Spleen (tissue), 11 donors: ENCODE results near the gene TRAF1. TPM values are rescaled to one million over a fixed set of nuclear protein-coding genes. Genes with fewer than 3 reads are reported as not detected.

Experiments
- DNase-seq: peaks from one replicate; pipeline ENCODE4 v3.0.0-alpha.2; 2020
- H3K27ac ChIP-seq, 8 donors: fragments of 200-600 bp; sonication (generic) in 7 of 8; 1 replicate in 4 of 8; 2 replicates in 4 of 8; pipeline versions ENCODE4 v1.5.0 to v1.8.0; 2016 to 2021; ENCODE audit warnings: inconsistent platforms in 4 of 8, mild to moderate bottlenecking in 4 of 8, moderate library complexity in 1 of 8
- H3K27me3 ChIP-seq, 7 donors: fragments of 200-600 bp; sonication (generic) in 6 of 7; replicated peaks in 1 of 7; 1 replicate in 4 of 7; 2 replicates in 3 of 7; pipeline versions ENCODE4 v1.5.0 to v1.8.0; 2016 to 2021; ENCODE audit warnings: inconsistent platforms in 3 of 7, mild to moderate bottlenecking in 1 of 7
- H3K36me3 ChIP-seq, 6 donors: fragments of 200-600 bp; sonication (generic) in 5 of 6; 1 replicate in 4 of 6; 2 replicates in 2 of 6; pipeline versions ENCODE4 v1.5.0 to v1.8.0; 2016 to 2021; ENCODE audit warnings: inconsistent platforms in 2 of 6
- H3K4me1 ChIP-seq, 6 donors: fragments of 200-600 bp; sonication (generic) in 5 of 6; 1 replicate in 3 of 6; 2 replicates in 3 of 6; pipeline versions ENCODE4 v1.5.0 to v1.8.0; 2016 to 2021; ENCODE audit warnings: inconsistent platforms in 3 of 6
- H3K4me3 ChIP-seq, 8 donors: fragments of 200-600 bp; sonication (generic) in 7 of 8; 1 replicate in 4 of 8; 2 replicates in 4 of 8; pipeline versions ENCODE4 v1.5.0 to v1.8.0; 2016 to 2021; ENCODE audit warnings: inconsistent platforms in 4 of 8, mild to moderate bottlenecking in 4 of 8, moderate library complexity in 2 of 8
- H3K9me3 ChIP-seq, 8 donors: fragments of 200-600 bp; sonication (generic) in 7 of 8; 1 replicate in 4 of 8; 2 replicates in 4 of 8; pipeline versions ENCODE4 v1.5.0 to v1.8.0; 2016 to 2021; ENCODE audit warnings: inconsistent platforms in 4 of 8
- CTCF ChIP-seq, 11 experiments: fragments of 200-600 bp in 7 of 11; fragments of 450-650 bp in 4 of 11; sonication (generic) in 4 of 11; IDR thresholded peaks in 8 of 11; conservative IDR thresholded peaks in 3 of 11; 1 replicate in 7 of 11; 2 replicates in 4 of 11; pipeline versions ENCODE4 v1.4.0 to v1.8.0; 2016 to 2021; ENCODE audit warnings: antibody characterized with exemption in 11 of 11, inconsistent platforms in 4 of 11, mild to moderate bottlenecking in 1 of 11
- POLR2A ChIP-seq, 3 donors: fragments of 450-650 bp; IDR thresholded peaks; one replicate each; pipeline ENCODE4 v1.5.1; 2017; ENCODE audit warnings: antibody characterized with exemption in 3 of 3, mild to moderate bottlenecking in 1 of 3
- POLR2AphosphoS5 ChIP-seq, 3 donors: sonication (generic); formaldehyde crosslinking; IDR thresholded peaks; one replicate each; pipeline ENCODE4 v1.5.1; 2017; ENCODE audit warnings: antibody characterized with exemption in 3 of 3
- WGBS, 5 donors: extraction: QIAGEN DNeasy Blood & Tissue Kit in 3 of 5; methylation state at CpG; one replicate each; pipeline versions ENCODE4 v1.1.5 to v1.1.7; 2013 to 2018; 5-methylcytosine and 5-hydroxymethylcytosine counted together
- intact Hi-C: fragments of 100-400 bp; cut with DNase I; formaldehyde crosslinking; loops from one replicate; pipeline ENCODE4 v1.15.0; 2023; ENCODE audit warnings: low total_unique reads
- polyA plus RNA-seq, 3 donors: library from polyadenylated mRNA; stranded (reverse); fragments of 200-250 nt; gene quantifications; one replicate each; pipeline ENCODE4 v1.2.1, GENCODE V29; 2013
- total RNA-seq, 7 donors: library from RNA; depleted of rRNA in 3 of 7; stranded (reverse); fragments of >200 nt in 3 of 7; fragmentation: NEBNext Ultra II Directional in 4 of 7; extraction: Animal tissue kit (Norgen Biotek cat#: 25700) in 4 of 7; gene quantifications; one replicate each; pipeline versions ENCODE4 v1.1.0 to v1.2.1, GENCODE V29; 2016 to 2021
- donor health status: healthy with polysubstance abuse.
- donor health status: DM: no; HTN: no; CAD: no; lungs with moderate emphysema.
- donor health status: DM: no; HTN: no; CAD: no.
- donor health status: Bipolar disorder and iron deficiency.
- donor health status: healthy.
- donor health status: DM: no; HTN: no; CAD: no.
- donor health status: DM: yes; HTN: yes; CAD: no.

TRAF1 gene
- total and polyA plus RNA-seq, 10 donors = 8.6 to 29.2 (median 14.1) TPM

- H3K27me3 ChIP-seq = no peaks in the 10 kb centered on the region
- intact Hi-C loops = no loop called here
- H3K36me3 ChIP-seq = no peaks in the 10 kb centered on the region
- H3K27ac ChIP-seq = no peak overlapping the region
- no peak for TF ChIP-seq POLR2AphosphoS5 (IDR thresholded peaks at IDR 0.05)
- TF ChIP-seq POLR2A (IDR thresholded peaks at IDR 0.05) = no peak
- peaks cover 0 to 38% (median 8%) of the 10 kb centered on the region in 6 donors for H3K4me1 ChIP-seq
- no peak overlapping the region for H3K4me3 ChIP-seq
- 84 to 88% (median 86%) methylated on average over 3 of the region's 3 CpGs for WGBS, 5 donors
- no peaks in the 10 kb centered on the region for H3K9me3 ChIP-seq
- no peak for DNase-seq
Measured at GRCh38 chr9:120883608-120883996, 43.0 kb downstream of the TRAF1 start.

- Histone ChIP-seq H3K4me3 (no peak overlapping the region), H3K27me3 (no peaks in the 10 kb centered on the region), H3K4me1 (peaks cover 3 to 43% (median 14%) of the 10 kb centered on the region in 6 donors), H3K27ac (no peak overlapping the region), H3K36me3 (no peaks in the 10 kb centered on the region), H3K9me3 (no peaks in the 10 kb centered on the region)
- no peak for DNase-seq
- TF ChIP-seq POLR2A (IDR thresholded peaks at IDR 0.05) = no peak
- TF ChIP-seq CTCF (IDR thresholded peaks at IDR 0.05 in 8 of 11, conservative IDR thresholded peaks at IDR 0.05 in 3 of 11) = no peak
- no peak for TF ChIP-seq POLR2AphosphoS5 (IDR thresholded peaks at IDR 0.05)
- intact Hi-C loops = no loop called here
- WGBS, 5 donors = 77 to 81% (median 79%) methylated on average over 10 of the region's 10 CpGs
Measured at GRCh38 chr9:120882935-120883607, 43.5 kb downstream of the TRAF1 start.

GRCh38 chr9:120879446-120879845, 47.1 kb downstream of the TRAF1 start:
- Histone ChIP-seq H3K4me3 (no peak overlapping the region), H3K4me1 (peaks cover 15 to 74% (median 37%) of the 10 kb centered on the region in 6 donors), H3K9me3 (no peaks in the 10 kb centered on the region), H3K27ac (peak overlapping the region in 6 of 8 donors; percentile 8 to 98 (median 93)), H3K36me3 (peaks cover 0 to 2% (median 1%) of the 10 kb centered on the region in 6 donors), H3K27me3 (no peaks in the 10 kb centered on the region)
- intact Hi-C loops = no loop called here
- no peak for DNase-seq
- WGBS, 5 donors = 49 to 60% (median 54%) methylated on average over 6 of the region's 6 CpGs
- TF ChIP-seq POLR2A (IDR thresholded peaks at IDR 0.05) (no peak), POLR2AphosphoS5 (IDR thresholded peaks at IDR 0.05) (no peak), CTCF (IDR thresholded peaks at IDR 0.05 in 8 of 11, conservative IDR thresholded peaks at IDR 0.05 in 3 of 11) (no peak)

- intact Hi-C loops = no loop called here
- Histone ChIP-seq H3K9me3 (no peaks in the 10 kb centered on the region), H3K27me3 (no peaks in the 10 kb centered on the region), H3K4me1 (peaks cover 15 to 84% (median 37%) of the 10 kb centered on the region in 6 donors), H3K4me3 (peak overlapping the region in 4 of 8 donors; percentile 69 to 89 (median 81)), H3K27ac (peak overlapping the region; percentile 89 to 98 (median 94)), H3K36me3 (peaks cover 0 to 11% (median 8%) of the 10 kb centered on the region in 6 donors)
- no peak for TF ChIP-seq POLR2A (IDR thresholded peaks at IDR 0.05)
- no peak for TF ChIP-seq CTCF (IDR thresholded peaks at IDR 0.05 in 8 of 11, conservative IDR thresholded peaks at IDR 0.05 in 3 of 11)
- TF ChIP-seq POLR2AphosphoS5 (IDR thresholded peaks at IDR 0.05) = no peak
- WGBS, 5 donors = 67 to 75% (median 70%) methylated on average over 8 of the region's 8 CpGs
- no peak for DNase-seq
Measured at GRCh38 chr9:120878188-120879130, 48.1 kb downstream of the TRAF1 start.
